ENCODE data around the gene ADORA1.

ADORA1 gene

DNA sequence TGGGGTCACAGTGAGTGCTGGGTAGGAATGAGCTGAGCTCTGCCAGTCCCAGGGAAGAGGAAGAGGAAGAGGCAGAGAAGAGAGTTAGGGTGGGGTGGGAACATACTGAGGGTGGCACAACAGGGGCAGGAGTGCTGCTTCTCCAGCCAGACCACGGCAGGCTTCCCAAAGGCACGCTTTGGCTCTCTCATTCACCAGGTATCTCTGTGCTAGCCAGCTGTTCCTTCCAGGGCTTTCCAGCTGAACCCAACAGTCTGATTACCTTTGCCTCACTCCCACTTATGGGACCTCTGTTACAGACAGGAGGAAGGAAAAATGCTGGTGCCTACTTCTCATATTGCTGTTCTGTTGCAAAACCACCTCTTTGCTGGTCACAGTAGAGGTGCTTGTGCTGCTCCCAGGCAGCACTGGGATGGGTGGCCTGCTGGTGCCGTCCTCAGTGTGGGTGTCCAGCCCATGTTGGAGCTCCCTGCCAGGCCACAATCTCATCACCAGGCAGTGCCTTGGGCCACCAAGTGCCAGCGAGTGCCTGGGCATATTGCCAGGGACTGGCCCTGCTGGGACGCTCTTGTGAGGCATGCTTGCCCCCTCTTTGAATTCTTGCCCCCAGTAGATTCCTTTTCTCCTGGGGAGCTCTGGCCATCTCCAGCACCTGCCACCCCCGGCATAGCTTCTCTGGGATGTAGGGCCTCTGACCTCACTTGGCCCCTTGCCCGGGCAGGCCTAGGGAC lies 2.1 kb downstream of the ADORA1 start:
- peak; percentile 20 for DNase-seq (ENCODE audit: insufficient read length, low spot score)
- TF ChIP-seq, protein P1, sequence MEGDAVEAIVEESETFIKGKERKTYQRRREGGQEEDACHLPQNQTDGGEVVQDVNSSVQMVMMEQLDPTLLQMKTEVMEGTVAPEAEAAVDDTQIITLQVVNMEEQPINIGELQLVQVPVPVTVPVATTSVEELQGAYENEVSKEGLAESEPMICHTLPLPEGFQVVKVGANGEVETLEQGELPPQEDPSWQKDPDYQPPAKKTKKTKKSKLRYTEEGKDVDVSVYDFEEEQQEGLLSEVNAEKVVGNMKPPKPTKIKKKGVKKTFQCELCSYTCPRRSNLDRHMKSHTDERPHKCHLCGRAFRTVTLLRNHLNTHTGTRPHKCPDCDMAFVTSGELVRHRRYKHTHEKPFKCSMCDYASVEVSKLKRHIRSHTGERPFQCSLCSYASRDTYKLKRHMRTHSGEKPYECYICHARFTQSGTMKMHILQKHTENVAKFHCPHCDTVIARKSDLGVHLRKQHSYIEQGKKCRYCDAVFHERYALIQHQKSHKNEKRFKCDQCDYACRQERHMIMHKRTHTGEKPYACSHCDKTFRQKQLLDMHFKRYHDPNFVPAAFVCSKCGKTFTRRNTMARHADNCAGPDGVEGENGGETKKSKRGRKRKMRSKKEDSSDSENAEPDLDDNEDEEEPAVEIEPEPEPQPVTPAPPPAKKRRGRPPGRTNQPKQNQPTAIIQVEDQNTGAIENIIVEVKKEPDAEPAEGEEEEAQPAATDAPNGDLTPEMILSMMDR (IDR thresholded peaks at IDR 0.05; ENCODE audit: insufficient read depth, missing control alignments): no peak
- no peak for FAIRE-seq

DNA sequence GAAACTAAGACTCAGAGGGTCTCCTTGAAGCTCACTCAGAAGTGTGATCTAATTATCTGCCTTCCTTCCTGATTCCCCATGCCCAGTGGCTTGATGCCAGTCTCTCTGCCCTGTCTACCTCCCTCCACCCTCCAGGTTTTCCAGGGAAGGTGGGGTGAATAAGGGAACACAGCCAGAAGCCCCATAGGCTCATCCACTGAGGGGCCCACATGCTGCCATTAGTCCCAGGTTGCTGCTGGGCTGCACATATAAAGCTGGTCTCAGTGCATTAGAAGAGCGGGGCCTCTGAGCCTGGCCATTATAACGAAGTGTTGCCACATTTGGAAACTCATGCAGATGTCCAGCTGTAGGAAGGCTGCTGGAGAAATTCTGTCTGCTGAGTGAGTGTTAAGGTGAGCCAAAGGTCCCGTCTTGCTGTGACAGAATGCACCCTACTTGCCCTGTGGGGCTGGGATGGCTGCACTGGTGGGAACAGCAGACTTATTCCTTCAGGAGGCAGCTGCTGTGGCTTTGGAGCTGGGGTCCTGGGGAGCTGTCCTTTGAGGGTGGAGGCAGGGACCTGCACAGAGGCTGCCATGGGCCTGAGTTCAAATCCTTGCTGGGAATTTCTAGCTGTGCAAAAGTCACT lies 2.9 kb downstream of the ADORA1 start:
- FAIRE-seq (no peak), DNase-seq (ENCODE audit: insufficient read length, low spot score) (peak; percentile 13)
- TF ChIP-seq, protein P1 (IDR thresholded peaks at IDR 0.05; ENCODE audit: insufficient read depth, missing control alignments): no peak

DNA sequence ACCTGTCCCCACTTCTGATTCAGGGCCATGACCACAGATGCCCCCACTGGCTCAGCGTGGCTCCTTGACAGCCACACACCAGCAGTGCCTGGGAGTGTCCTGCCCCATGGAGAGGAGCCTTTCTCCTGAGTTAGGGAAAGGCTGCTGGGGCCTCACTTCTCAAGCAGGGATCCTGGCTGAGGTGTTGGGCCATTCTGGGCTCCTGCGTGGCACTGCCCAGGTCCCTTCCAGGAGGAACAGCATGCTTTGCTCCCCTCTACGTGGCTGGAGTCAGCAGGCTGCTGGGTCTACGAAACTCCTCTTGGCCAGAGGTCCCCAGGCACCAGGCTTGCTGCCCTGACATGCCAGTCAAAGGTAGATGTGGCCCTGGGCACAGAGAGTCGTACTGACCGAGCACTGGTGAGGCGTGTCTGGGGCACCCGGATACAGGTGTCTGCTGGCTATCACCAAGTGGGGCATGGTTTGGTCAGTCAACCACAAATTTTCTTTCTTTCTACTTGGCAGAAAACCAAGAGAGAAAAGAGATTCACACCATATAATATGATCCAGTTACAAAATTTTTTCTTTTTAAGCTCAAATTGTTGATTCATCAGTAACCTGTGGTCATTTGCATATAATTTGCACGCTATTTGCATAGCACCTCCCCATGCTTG lies 4.1 kb downstream of the ADORA1 start:
- FAIRE-seq (no peak), DNase-seq (ENCODE audit: insufficient read length, low spot score) (no peak)
- TF ChIP-seq, protein P1 (IDR thresholded peaks at IDR 0.05; ENCODE audit: insufficient read depth, missing control alignments): no peak

DNA sequence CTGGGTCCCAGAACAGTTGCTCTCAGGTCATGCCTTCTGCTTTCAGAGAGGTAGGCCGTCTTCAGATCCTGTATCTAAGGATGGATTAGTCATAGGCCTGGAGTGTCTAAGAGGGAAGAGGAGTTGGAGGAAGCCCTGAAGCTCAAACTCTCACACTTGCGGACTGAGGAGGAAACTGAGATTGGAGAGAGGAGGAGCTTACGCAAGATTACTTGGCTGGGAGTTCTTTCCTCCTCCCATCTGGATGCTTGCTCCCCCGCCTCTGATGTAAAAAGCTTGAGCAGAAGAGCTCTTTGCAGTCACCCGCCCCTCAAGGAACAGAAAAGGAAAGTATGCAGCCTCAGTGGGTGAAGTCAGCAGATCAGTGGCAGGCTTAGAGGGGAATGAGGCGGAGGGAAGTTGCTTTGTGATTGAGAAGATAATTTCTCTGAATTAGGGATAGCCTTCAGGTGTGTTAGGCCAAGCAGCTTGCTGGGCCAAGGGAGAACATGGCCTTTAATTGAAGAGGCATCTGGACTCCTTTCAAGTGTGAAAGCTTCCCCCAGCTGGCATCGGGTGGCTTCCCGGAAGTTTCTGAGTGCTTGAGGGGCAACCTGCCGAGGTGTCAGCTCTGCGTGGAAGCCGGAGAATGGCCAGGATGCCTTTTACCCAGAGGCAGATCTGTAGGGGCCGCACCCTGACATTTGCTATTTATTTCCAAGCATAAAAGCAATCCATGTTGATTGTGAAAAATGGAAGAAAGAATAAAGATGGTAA lies 6.6 kb downstream of the ADORA1 start:
- DNase-seq (ENCODE audit: insufficient read length, low spot score) (no peak), FAIRE-seq (no peak)
- TF ChIP-seq, protein P1 (IDR thresholded peaks at IDR 0.05; ENCODE audit: insufficient read depth, missing control alignments): no peak

DNA sequence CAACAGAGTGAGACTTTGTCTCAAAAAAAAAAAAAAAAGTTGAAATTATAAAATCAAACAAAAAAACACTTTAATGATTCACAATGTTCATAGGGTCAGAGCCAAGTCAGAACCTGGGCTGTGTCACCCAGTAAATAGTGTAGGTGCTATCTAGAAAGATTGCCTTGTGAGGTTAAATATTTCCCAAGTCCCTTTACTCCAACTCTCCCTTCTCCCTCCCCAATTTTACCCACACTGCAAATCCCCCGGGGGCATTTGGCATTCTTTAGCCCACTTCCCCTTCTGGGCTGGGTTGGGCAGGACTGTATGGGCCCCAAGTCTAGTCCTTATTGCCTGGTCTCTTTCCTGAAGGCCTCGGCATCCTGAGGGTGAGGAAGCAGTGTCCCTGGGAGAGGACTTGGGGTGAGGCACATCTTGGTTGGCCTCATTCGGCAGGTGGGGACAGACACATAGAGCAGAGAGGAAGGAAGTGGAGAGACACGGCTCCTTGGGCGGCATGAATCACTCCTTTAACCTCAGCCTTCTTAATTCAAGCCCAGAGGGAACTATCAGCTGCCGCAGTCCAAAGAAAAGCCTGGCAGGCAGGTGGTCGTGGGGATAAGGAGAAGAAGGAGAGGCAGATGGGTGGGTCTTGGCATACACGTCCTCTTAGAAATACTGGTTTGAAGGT lies 8.2 kb downstream of the ADORA1 start:
- no peak for DNase-seq (ENCODE audit: insufficient read length, low spot score)
- no peak for FAIRE-seq
- TF ChIP-seq, protein P1 (IDR thresholded peaks at IDR 0.05; ENCODE audit: insufficient read depth, missing control alignments): no peak

DNA sequence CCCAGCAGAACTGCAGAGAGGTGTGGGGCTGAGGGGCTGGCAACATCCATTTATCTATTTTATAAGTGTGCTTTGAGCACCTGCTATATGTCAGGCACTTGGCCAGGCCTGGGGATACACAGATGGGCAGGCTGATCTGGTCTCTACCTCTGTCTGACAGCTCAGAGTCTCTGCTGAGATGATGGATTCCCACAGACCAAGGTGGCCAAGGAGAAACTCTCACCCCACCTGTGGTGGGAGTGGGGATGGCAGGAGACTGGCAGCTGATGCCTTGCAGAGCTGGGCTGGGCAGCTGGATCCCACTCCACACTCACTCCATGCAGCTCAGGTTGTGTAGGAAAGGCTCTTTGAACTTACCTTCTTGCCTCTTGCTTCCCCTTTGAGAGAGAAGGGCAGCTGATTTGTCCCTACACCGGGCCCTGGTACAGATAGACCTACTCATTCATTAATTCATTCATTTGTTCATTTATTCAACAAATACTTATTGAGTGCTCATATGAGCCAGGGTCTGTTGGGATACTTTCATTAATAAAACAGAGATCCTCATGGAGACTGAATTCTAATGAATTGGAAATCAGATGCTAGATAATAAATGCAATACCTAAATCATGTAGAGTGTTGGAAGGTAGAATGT lies 9.0 kb downstream of the ADORA1 start:
- no peak for DNase-seq (ENCODE audit: insufficient read length, low spot score)
- FAIRE-seq: no peak
- TF ChIP-seq, protein P1 (IDR thresholded peaks at IDR 0.05; ENCODE audit: insufficient read depth, missing control alignments): no peak
